ENCODE measurements around the gene GINS2. TPM values are rescaled to one million over a fixed set of nuclear protein-coding genes. Genes with fewer than 3 reads are reported as not detected.
A peak's percentile ranks its signal among the peaks of the same experiment; 100 is the strongest.

The GINS2 gene
- total and polyA plus RNA-seq, 2 of the 4 experiments (the other 2 are of a cell fraction), result 12.0 to 13.4 TPM

- no peak overlapping the region for H3K56ac ChIP-seq (ENCODE audit: extremely low read depth, insufficient read depth, low read length)
- no peak overlapping the region for H3K23ac ChIP-seq (ENCODE audit: low read depth, low read length)
- no peak overlapping the region for H3K9ac ChIP-seq (ENCODE audit: low read depth, low read length)
- no peaks in the 10 kb centered on the region for H3K9me1 ChIP-seq (ENCODE audit: insufficient read depth, low read length)
- H4K8ac ChIP-seq (ENCODE audit: low read depth in 2 of 2, low read length in 2 of 2), result no peak overlapping the region
- no peak overlapping the region for H2BK20ac ChIP-seq (ENCODE audit: low read depth, low read length)
- peaks cover 98% of the 10 kb centered on the region for H4K20me1 ChIP-seq (ENCODE audit: insufficient read depth, low read length)
- in situ Hi-C loops (cut with MboI; ENCODE audit: low sequenced_read_pairs), result no loop called here
- H3K4me1 ChIP-seq (ENCODE audit: control insufficient read depth, insufficient read depth, low read length), result no peaks in the 10 kb centered on the region
- POLR2A ChIA-PET (ENCODE audit: unreplicated experiment), result interaction anchor here (0.6 kb wide), 1 partner anchor 82 kb away, joined by 4 read pairs; no protein-coding TSS in a partner anchor
- no peak overlapping the region for H4K5ac ChIP-seq (ENCODE audit: low read depth, low read length)
- no peak for ATAC-seq (ENCODE audit: low read depth)
- CTCF ChIA-PET, result no interaction called here
- no peak overlapping the region for H2BK5ac ChIP-seq (ENCODE audit: low read depth, low read length, poor library complexity, severe bottlenecking)
- WGBS, 2 experiments (ENCODE audit: extremely low coverage in 2 of 2, insufficient read length in 1 of 2), result 73% methylated on average over 6 of the region's 27 CpGs; no CpG with 5 or more reads in 1 of the 2 experiments
- peak; percentile 12 for DNase-seq
- H3K27me3 ChIP-seq (ENCODE audit: control insufficient read depth, insufficient read depth, low read length), result no peaks in the 10 kb centered on the region
- H3K9me3 ChIP-seq (ENCODE audit: control insufficient read depth, insufficient read depth, low read length), result no peaks in the 10 kb centered on the region
- H3K36me3 ChIP-seq (ENCODE audit: control insufficient read depth, insufficient read depth, low read length), result peaks cover 5% of the 10 kb centered on the region; the same call in 1 of the 2 replicates
- H2AFZ ChIP-seq (replicated peaks; ENCODE audit: low read length, poor library complexity), result no peak overlapping the region
- no peak overlapping the region for H3K4me3 ChIP-seq (ENCODE audit: insufficient read depth, low read depth, low read length)
- intact Hi-C loops (cut with micrococcal nuclease), result no loop called here
- TF ChIP-seq RFX5 (IDR thresholded peaks at IDR 0.05; ENCODE audit: low read depth, low read length) (no peak), MAZ (IDR thresholded peaks at IDR 0.05; ENCODE audit: borderline replicate concordance, low read depth, low read length) (no peak), CEBPB (IDR thresholded peaks at IDR 0.05; ENCODE audit: low read depth, low read length) (no peak), POLR2A (IDR thresholded peaks at IDR 0.05; ENCODE audit: low read depth, low read length) (no peak), SMC3 (IDR thresholded peaks at IDR 0.05; ENCODE audit: low read depth, low read length) (no peak), MXI1 (IDR thresholded peaks at IDR 0.05; ENCODE audit: borderline replicate concordance, low read depth, low read length) (no peak)
- H4K91ac ChIP-seq (ENCODE audit: insufficient read depth, low read depth, low read length), result no peak overlapping the region
- no peak overlapping the region for H2BK120ac ChIP-seq (ENCODE audit: low read depth, low read length)
- H3K79me1 ChIP-seq (ENCODE audit: low read depth in 1 of 2, low read length in 2 of 2), result peaks cover 7 to 26% of the 10 kb centered on the region in 2 experiments; a peak in 2 of 4 replicates
- no peak overlapping the region for H3K27ac ChIP-seq (ENCODE audit: insufficient read depth, low read length)
- H3K4me2 ChIP-seq (ENCODE audit: low read depth, low read length), result no peak overlapping the region
- no peak overlapping the region for H3K18ac ChIP-seq (ENCODE audit: low read depth, low read length)
- H3K14ac ChIP-seq (replicated peaks; ENCODE audit: low read depth, low read length), result no peak overlapping the region
- H2AK9ac ChIP-seq (replicated peaks; ENCODE audit: low read depth, low read length, poor library complexity), result peak overlapping the region; percentile 8
- H3K4ac ChIP-seq (ENCODE audit: low read depth, low read length), result no peak overlapping the region
- BruUV-seq (replicated peaks), result no TSS peak
- no peak overlapping the region for H2BK15ac ChIP-seq (ENCODE audit: low read depth, low read length)
- H2AK5ac ChIP-seq (ENCODE audit: low read depth, low read length), result no peak overlapping the region
- dilution Hi-C loops (cut with HindIII; ENCODE audit: low sequenced_read_pairs, unreplicated experiment), result no loop called here
Observed at GRCh38 chr16:85636234-85636812, 52.4 kb downstream of the GINS2 start.
